NCI-H460 (cell line): ENCODE results near the gene NCAPH2. TPM values are rescaled to one million over a fixed set of nuclear protein-coding genes. Genes with fewer than 3 reads are reported as not detected.

ENCODE experiments used
- DNase-seq: peaks from one replicate; pipeline ENCODE4 v3.0.0-alpha.2; 2016; ENCODE audit warnings: low read depth; ENCODE audit errors: extremely low read depth
- total RNA-seq: library from RNA; depleted of rRNA; stranded (reverse); fragments of >200 nt; shearing (Covaris generic); gene quantifications from 2 replicates; pipeline ENCODE4 v1.2.3, GENCODE V29; 2014; rRNA removed

NCAPH2 gene
- total RNA-seq, 1 experiment from 2014 or later: 28.6 TPM

DNA sequence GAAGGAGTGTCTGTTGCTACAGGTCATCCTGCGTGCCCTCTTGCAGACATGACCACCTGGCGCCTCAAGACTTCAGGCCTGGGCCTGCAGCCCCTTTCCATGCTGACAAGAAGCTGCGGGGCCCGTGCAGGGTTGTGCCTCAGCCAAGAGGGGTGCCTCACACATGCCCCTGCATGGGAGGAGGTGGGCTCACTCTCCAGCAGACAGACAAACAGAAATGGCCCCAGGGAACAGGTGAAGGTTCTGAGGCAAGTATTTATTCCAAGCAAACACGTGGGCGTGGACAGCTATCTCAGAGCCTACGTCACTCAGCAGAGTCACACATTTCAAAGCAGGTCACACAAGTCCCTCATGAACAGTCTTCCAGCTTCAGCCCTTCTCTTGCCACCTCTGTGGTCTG is 60.6 kb downstream of the NCAPH2 start:
- DNase-seq: no peak

DNA sequence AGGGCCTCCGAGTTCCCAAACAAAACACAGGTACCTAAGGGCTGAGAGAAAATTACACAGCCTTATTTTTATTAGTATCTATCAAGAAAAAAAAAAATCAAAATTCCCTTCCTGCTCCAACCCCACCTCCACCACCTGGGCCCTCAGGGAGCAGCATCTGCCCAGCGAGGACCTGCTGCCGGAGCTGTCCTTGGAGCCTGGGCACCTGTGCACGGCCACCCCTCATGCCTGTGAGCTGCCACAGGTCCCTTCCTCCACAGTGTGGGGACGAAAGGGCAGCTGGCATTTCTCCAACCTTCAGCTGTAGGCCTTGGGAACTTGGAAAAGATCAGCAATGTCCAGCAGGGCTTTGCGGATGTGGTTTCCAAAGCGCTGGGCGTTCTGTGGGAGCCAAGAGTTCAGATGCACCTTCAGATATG is 61.0 kb downstream of the NCAPH2 start:
- DNase-seq: no peak

DNA sequence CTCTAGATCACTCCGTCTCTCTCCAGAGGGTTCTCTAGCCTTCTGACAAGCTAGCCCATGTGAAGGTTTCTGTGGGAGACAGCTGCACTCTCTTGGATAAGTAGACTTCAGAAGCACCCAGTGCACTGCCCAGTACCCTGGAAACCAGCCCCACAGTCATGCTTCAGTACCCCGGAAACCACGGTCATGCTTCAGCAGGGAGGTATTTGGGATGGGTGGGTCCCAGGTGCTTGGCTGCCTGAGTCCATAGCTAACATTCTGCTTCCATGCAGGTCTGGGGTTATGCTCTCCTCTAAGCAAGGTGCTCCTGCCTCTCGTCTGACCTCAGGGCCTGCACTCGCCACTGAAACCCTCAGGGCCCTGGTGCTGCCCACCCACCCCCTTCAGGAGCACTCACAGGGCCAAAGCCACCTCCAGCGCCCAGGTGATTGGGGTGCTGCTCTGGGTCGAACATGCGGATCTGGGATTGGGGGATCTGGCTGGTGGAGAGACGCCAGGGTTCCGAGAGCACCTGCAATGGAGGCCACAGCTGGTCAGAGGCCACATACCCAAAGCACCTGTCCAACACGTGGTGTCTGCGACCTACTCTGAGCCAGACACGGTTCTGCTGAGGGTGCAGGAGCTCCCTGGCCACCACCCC is 62.0 kb downstream of the NCAPH2 start:
- no peak for DNase-seq

DNA sequence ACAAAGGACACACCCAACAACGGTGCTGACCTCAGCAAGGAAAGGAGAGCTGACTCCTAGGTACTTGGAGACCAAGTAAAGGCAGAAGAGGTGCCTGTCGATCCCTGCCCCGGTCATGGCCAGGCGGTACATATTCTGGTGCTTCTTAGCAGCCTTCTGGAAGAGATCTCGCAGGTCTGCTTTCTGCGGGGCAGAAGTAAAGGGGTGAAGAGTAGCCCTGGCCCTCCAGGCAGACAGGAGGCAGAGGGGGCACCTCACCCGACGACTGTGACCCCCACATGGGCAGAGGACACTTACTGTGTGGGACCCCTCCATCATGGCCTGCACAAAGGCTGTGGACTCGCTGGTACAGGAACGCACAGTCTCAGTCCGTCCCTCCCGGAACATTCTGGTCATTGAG is 62.8 kb downstream of the NCAPH2 start:
- no peak for DNase-seq

DNA sequence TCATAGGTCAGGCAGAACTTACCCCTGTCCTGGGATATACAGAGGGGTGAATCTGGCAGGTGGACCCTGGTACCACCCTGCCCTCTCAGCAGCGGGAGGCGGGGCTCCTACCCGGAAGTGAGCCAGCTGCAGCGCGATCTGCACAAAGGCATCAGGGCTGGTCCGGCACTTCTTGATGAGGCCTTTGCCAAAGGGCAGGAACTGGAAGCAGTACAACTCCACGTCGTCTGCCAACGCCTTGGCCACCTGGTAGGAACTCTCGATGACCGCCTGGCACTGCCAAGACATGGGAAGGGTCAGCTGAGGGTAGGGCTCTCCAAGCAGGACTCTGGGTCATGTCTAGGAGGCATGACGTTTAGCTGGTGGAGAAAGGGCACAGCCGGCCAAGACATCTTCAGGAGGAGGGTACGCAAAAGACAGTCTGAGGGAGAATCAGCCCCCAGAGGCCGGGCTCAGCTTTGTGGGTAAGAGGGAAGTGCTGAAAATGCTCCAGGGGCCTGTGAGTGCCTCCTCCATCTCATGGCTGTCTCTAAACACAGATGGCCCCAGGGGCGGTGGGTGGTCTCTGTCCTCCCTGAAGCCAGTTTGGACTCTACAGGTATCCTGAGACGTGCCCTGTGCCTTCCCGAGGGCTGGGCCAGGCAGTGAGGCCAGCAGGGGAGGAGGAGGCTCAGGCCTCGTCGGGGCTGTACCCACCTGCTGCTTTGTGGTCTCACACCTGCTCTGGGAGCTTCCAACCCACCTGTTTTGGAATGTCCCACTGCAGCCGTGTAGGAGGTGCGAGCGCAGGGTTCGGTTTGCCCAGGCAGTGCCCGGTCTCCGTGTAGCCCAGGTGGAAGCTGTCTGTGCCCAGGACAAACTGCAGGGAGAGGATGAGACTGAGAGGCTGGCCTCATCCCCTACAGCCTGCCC is 63.5 kb downstream of the NCAPH2 start:
- no peak for DNase-seq

DNA sequence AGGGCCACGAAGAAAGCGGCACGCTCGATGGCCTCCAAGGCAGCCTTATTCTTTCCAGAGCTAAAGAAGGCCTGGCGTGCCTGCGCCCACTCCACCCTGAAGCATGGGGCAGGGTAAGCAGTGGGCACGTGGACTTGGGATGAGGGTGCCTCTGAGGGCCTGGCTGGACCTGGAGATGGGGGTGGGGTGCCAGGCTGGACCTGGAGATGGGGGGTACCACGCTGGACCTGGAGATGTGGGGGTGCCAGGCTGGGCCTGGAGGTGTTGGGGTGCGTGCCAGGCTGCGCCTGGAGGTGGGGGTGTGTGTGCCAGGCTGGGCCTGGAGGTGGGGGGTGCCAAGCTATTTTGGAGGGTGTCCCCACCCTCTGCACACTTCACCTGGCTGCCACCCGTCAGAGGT is 64.9 kb downstream of the NCAPH2 start:
- no peak for DNase-seq

DNA sequence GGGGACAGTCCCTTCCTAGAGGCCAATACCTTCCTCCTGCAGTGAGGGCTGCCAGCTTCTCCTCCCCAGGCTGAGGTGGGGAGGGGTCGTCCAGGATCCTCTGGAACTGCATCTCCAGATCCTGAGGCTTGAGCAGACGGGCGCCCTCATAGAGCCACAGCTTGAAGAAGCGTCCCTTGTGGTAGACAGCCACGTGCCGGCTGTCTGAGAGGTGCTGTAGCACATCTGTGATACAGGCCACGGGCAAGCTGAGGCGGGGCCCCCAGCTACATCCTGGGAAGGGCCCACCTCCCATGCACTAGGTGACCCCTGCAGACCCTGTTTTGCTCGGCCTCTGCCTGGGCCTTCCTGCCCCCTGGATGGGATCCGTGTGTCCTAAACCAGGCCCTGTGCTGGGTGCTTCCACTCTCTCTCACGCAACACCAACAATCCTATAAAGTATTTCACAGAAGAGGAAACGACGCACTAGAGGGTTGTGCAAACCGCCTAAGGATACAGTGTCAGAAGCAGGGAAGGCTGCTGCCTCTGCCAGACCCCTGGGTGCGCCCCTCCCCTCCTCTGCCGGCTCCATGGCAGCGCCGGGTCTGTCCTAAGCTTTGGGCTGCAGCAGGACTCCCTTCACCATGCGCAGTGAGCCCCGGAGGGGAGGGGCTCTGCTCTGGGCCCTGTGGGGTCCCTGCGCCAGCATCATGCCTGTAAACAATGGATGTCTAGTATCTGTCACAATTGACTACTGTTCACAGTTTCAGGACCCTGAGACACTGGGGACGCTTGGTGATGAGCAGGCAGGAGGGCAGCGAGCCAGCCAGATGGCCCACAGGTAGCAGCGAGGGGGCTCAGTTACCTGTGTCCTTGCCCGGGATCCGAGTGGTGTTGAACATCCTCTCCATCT is 65.7 kb downstream of the NCAPH2 start:
- no peak for DNase-seq

DNA sequence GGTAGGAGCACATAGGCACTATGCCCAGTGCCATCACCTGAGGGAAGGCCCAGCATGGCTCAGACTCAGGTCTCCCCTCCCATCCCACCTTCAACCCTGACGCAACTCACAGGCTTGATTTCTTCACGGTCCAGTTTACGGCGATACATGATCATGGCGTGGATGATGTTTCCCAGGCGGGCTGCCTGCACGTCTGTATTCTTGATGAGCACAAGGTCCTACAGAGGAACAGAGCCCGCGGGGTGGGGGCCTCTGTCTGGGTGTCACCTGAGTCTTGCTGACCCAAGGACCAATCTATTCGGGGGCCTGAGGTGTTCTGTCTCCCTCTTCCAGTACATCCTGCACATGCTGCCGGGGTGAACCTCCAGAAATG is 66.3 kb downstream of the NCAPH2 start:
- no peak for DNase-seq

Other genes starting within 250 kb of the NCAPH2 start
- 22.0 and 24.9 TPM in 2 replicates for gene MAPK12, start 246.5 kb upstream of the NCAPH2 start, total RNA-seq
- gene MAPK11, start 237.8 kb upstream of the NCAPH2 start, total RNA-seq: 1.3 and 1.8 TPM in 2 replicates
- gene PLXNB2, start 200.6 kb upstream of the NCAPH2 start, total RNA-seq: 51.2 and 52.5 TPM in 2 replicates
- gene DENND6B, start 181.2 kb upstream of the NCAPH2 start, total RNA-seq: 0.81 and 1.5 TPM in 2 replicates
- gene PPP6R2, start 164.9 kb upstream of the NCAPH2 start, total RNA-seq: 23.6 and 24.5 TPM in 2 replicates
- gene SBF1, start 33.2 kb upstream of the NCAPH2 start, total RNA-seq: 37.0 and 40.3 TPM in 2 replicates
- 8.9 and 9.2 TPM in 2 replicates for gene ADM2, start 26.7 kb upstream of the NCAPH2 start, total RNA-seq
- 0.27 and 0.29 TPM in 2 replicates for gene MIOX, start 21.4 kb upstream of the NCAPH2 start, total RNA-seq
- 17.0 and 21.1 TPM in 2 replicates for gene LMF2, start 522 bp upstream of the NCAPH2 start, total RNA-seq
- gene SCO2, start 17.4 kb downstream of the NCAPH2 start, total RNA-seq: 3.0 and 4.0 TPM in 2 replicates
- 25.8 and 27.3 TPM in 2 replicates for gene TYMP, start 21.8 kb downstream of the NCAPH2 start, total RNA-seq
- gene KLHDC7B, start 37.7 kb downstream of the NCAPH2 start, total RNA-seq: 1.6 and 2.1 TPM in 2 replicates
- 0.50 TPM in 1 of 2 replicates, not detected in the other for gene SYCE3, start 54.7 kb downstream of the NCAPH2 start, total RNA-seq
- gene CPT1B, start 70.2 kb downstream of the NCAPH2 start, total RNA-seq: 9.6 and 9.8 TPM in 2 replicates
- gene CHKB, start 74.6 kb downstream of the NCAPH2 start, total RNA-seq: 16.1 and 21.0 TPM in 2 replicates
- gene MAPK8IP2, start 92.6 kb downstream of the NCAPH2 start, total RNA-seq: 0.06 and 0.15 TPM in 2 replicates
- gene ARSA, start 119.9 kb downstream of the NCAPH2 start, total RNA-seq: 14.0 and 14.5 TPM in 2 replicates
- gene SHANK3, start 164.6 kb downstream of the NCAPH2 start, total RNA-seq: 0.98 and 1.2 TPM in 2 replicates
- not detected in 2 replicates for gene ACR, start 230.0 kb downstream of the NCAPH2 start, total RNA-seq